Caco-2 (cell line): Measurements from ENCODE around the gene C14orf132. TPM values are rescaled to one million over a fixed set of nuclear protein-coding genes. Genes with fewer than 3 reads are reported as not detected.

ENCODE experiments used
- BruUV-seq: library from RNA; stranded (reverse); fragments of 400-500 nt; replicated peaks from 2 replicates; lab custom pipeline; 2021; lab: Mats Ljungman, UMichigan
- CTCF ChIA-PET: fragments of 300-600 bp; sonication (Branson Sonifier 250); formaldehyde crosslinking; loops from one replicate; lab custom pipeline; 2022; ENCODE audit warnings: antibody characterized with exemption; lab: Charles Lee
- POLR2A ChIA-PET: fragments of 300-600 bp; sonication (Branson Sonifier 250); formaldehyde crosslinking; loops from one replicate; lab custom pipeline; 2022; ENCODE audit warnings: antibody characterized with exemption; lab: Charles Lee
- DNase-seq, 2 experiments: peaks; one replicate each; pipeline versions ENCODE4 v3.0.0 to v3.0.0-alpha.2; 2020 to 2022
- H3K27me3 ChIP-seq: replicated peaks from 2 replicates; pipeline ENCODE4 v1.6.0; 2011; ENCODE audit warnings: low read length; ENCODE audit not compliant: control insufficient read depth, insufficient read depth
- H3K36me3 ChIP-seq: 2 replicates; pipeline ENCODE4 v1.5.1; 2011; ENCODE audit warnings: low read length; ENCODE audit not compliant: control insufficient read depth, insufficient read depth
- H3K4me1 ChIP-seq: fragments of 250-450 bp; sonication (Bioruptor Pico); 2 replicates; pipeline ENCODE4 v1.5.1; 2020; ENCODE audit warnings: mild to moderate bottlenecking
- H3K4me3 ChIP-seq: 2 replicates; pipeline ENCODE4 v1.5.1; 2011; ENCODE audit warnings: low read depth, mild to moderate bottlenecking, control low read depth, low read length
- H3K9me3 ChIP-seq: fragments of 250-450 bp; sonication (Bioruptor Pico); 2 replicates; pipeline ENCODE4 v1.5.1; 2020; ENCODE audit warnings: mild to moderate bottlenecking, moderate library complexity
- H3K27ac Mint-ChIP-seq: one replicate; pipeline ENCODE4 v1.8.0; 2022; ENCODE audit warnings: mixed read lengths; ENCODE audit not compliant: unreplicated experiment
- H3K27me3 Mint-ChIP-seq: one replicate; pipeline ENCODE4 v1.8.0; 2022; ENCODE audit warnings: mixed read lengths; ENCODE audit not compliant: insufficient read depth, unreplicated experiment
- H3K36me3 Mint-ChIP-seq: one replicate; pipeline ENCODE4 v1.8.0; 2022; ENCODE audit warnings: mild to moderate bottlenecking, mixed read lengths; ENCODE audit not compliant: insufficient read depth, unreplicated experiment
- H3K4me1 Mint-ChIP-seq: one replicate; pipeline ENCODE4 v1.8.0; 2022; ENCODE audit warnings: low read depth, mixed read lengths; ENCODE audit not compliant: unreplicated experiment
- H3K4me3 Mint-ChIP-seq: one replicate; pipeline ENCODE4 v1.8.0; 2022; ENCODE audit warnings: mild to moderate bottlenecking, moderate library complexity, mixed read lengths; ENCODE audit not compliant: unreplicated experiment
- H3K9me3 Mint-ChIP-seq: one replicate; pipeline ENCODE4 v1.8.0; 2022; ENCODE audit warnings: mixed read lengths; ENCODE audit not compliant: unreplicated experiment
- CTCF ChIP-seq, 2 experiments: fragments of 200-600 bp in 1 of 2; IDR thresholded peaks; 1 replicate in 1 of 2; 2 replicates in 1 of 2; pipeline versions ENCODE4 v1.5.1 to v1.8.0; 2011 to 2022; ENCODE audit warnings: antibody characterized with exemption in 1 of 2, control low read depth in 1 of 2, inconsistent platforms in 1 of 2, low read depth in 1 of 2, low read length in 1 of 2, mild to moderate bottlenecking in 1 of 2, moderate library complexity in 1 of 2; ENCODE audit not compliant: insufficient read depth in 1 of 2, severe bottlenecking in 1 of 2, unreplicated experiment in 1 of 2
- intact Hi-C: fragments of 100-400 bp; cut with micrococcal nuclease; formaldehyde crosslinking; loops from one replicate; pipeline ENCODE4 v1.10.0; 2022; ENCODE audit not compliant: unreplicated experiment
- total RNA-seq: library from RNA; stranded (reverse); gene quantifications from 2 replicates; pipeline ENCODE4 v1.2.3, GENCODE V29; 2022

Gene C14orf132
- total RNA-seq, 1 experiment from 2014 or later: 0.20 TPM

- TF ChIP-seq CTCF (IDR thresholded peaks at IDR 0.05; ENCODE audit: insufficient read depth in 1 of 2, low read depth in 1 of 2, low read length in 1 of 2, severe bottlenecking in 1 of 2, unreplicated experiment in 1 of 2): no peak
- H3K9me3 Mint-ChIP-seq: no peaks in the 10 kb centered on the region
- no peaks in the 10 kb centered on the region for H3K4me1 Mint-ChIP-seq
- H3K4me3 Mint-ChIP-seq: no peak overlapping the region
- ChIA-PET CTCF (no interaction called here), POLR2A (no interaction called here)
- BruUV-seq: no TSS peak
- no peak overlapping the region for H3K27ac Mint-ChIP-seq
- no peaks in the 10 kb centered on the region for H3K36me3 Mint-ChIP-seq
- intact Hi-C loops: no loop called here
- Histone ChIP-seq H3K4me3 (no peak overlapping the region), H3K9me3 (no peaks in the 10 kb centered on the region), H3K27me3 (no peaks in the 10 kb centered on the region; the same call in 1 of the 2 replicates), H3K36me3 (no peaks in the 10 kb centered on the region), H3K4me1 (no peaks in the 10 kb centered on the region)
- peaks cover 9% of the 10 kb centered on the region for H3K27me3 Mint-ChIP-seq
- DNase-seq: no peak
These were observed 10.0 kb upstream of the C14orf132 start for GRCh38 chr14:96029089-96029645.

- no peak for DNase-seq
- H3K9me3 Mint-ChIP-seq: no peaks in the 10 kb centered on the region
- BruUV-seq: no TSS peak
- H3K4me1 Mint-ChIP-seq: no peaks in the 10 kb centered on the region
- H3K36me3 Mint-ChIP-seq: no peaks in the 10 kb centered on the region
- peaks cover 9% of the 10 kb centered on the region for H3K27me3 Mint-ChIP-seq
- POLR2A ChIA-PET: no interaction called here
- H3K36me3 ChIP-seq: no peaks in the 10 kb centered on the region
- no peak overlapping the region for H3K27ac Mint-ChIP-seq
- no peaks in the 10 kb centered on the region for H3K4me1 ChIP-seq
- H3K27me3 ChIP-seq: no peaks in the 10 kb centered on the region; the same call in 1 of the 2 replicates
- intact Hi-C loops: no loop called here
- CTCF ChIA-PET: no interaction called here
- no peaks in the 10 kb centered on the region for H3K9me3 ChIP-seq
- H3K4me3 ChIP-seq: no peak overlapping the region
- TF ChIP-seq CTCF (IDR thresholded peaks at IDR 0.05; ENCODE audit: insufficient read depth in 1 of 2, low read depth in 1 of 2, low read length in 1 of 2, severe bottlenecking in 1 of 2, unreplicated experiment in 1 of 2): no peak
- H3K4me3 Mint-ChIP-seq: no peak overlapping the region
These were observed 8.9 kb upstream of the C14orf132 start for GRCh38 chr14:96030108-96030760.

- Histone ChIP-seq H3K9me3 (no peaks in the 10 kb centered on the region), H3K4me3 (no peak overlapping the region), H3K36me3 (no peaks in the 10 kb centered on the region), H3K4me1 (no peaks in the 10 kb centered on the region), H3K27me3 (no peaks in the 10 kb centered on the region; the same call in 1 of the 2 replicates)
- no peaks in the 10 kb centered on the region for H3K4me1 Mint-ChIP-seq
- intact Hi-C loops: no loop called here
- H3K4me3 Mint-ChIP-seq: no peak overlapping the region
- CTCF ChIA-PET: no interaction called here
- POLR2A ChIA-PET: no interaction called here
- H3K27me3 Mint-ChIP-seq: peaks cover 9% of the 10 kb centered on the region
- no peaks in the 10 kb centered on the region for H3K9me3 Mint-ChIP-seq
- no peak for TF ChIP-seq CTCF (IDR thresholded peaks at IDR 0.05; ENCODE audit: insufficient read depth in 1 of 2, low read depth in 1 of 2, low read length in 1 of 2, severe bottlenecking in 1 of 2, unreplicated experiment in 1 of 2)
- DNase-seq: no peak
- no peak overlapping the region for H3K27ac Mint-ChIP-seq
- H3K36me3 Mint-ChIP-seq: no peaks in the 10 kb centered on the region
- BruUV-seq: no TSS peak
These were observed 7.5 kb upstream of the C14orf132 start for GRCh38 chr14:96031691-96032090.
